ENCODE data around the gene RBCK1. TPM values are rescaled to one million over a fixed set of nuclear protein-coding genes. Genes with fewer than 3 reads are reported as not detected.
"Not testable (repeated sequence)": the region's sequence is repeated elsewhere in the genome, so short reads cannot be mapped to it uniquely, and the experiment has no call there.

RBCK1 gene
- total RNA-seq, 1 donor from 2014 or later, result 97.6 TPM

DNA sequence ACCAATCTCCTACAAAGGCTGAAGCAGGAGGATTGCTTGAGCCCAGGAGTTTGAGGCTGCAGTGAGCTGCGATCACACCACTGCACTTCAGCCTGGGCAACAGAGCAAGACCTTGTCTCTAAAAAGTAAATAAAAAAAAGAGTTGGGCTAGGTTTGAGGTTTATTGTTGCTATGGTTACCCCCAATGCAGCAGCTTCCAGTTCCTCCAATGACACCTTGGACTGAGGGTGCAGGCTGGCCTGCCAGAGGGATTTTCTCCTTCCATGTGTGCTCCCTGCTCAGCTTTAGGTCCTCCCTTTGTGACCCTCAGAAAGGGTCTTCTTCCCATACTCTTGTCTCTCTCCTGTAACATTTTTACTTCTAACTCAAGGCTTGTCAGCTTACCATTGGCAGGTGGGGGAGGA is 64.8 kb downstream of the RBCK1 start:
- H3K4me3 Mint-ChIP-seq (ENCODE audit: unreplicated experiment), result no peak overlapping the region
- TF ChIP-seq, protein P1, sequence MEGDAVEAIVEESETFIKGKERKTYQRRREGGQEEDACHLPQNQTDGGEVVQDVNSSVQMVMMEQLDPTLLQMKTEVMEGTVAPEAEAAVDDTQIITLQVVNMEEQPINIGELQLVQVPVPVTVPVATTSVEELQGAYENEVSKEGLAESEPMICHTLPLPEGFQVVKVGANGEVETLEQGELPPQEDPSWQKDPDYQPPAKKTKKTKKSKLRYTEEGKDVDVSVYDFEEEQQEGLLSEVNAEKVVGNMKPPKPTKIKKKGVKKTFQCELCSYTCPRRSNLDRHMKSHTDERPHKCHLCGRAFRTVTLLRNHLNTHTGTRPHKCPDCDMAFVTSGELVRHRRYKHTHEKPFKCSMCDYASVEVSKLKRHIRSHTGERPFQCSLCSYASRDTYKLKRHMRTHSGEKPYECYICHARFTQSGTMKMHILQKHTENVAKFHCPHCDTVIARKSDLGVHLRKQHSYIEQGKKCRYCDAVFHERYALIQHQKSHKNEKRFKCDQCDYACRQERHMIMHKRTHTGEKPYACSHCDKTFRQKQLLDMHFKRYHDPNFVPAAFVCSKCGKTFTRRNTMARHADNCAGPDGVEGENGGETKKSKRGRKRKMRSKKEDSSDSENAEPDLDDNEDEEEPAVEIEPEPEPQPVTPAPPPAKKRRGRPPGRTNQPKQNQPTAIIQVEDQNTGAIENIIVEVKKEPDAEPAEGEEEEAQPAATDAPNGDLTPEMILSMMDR (IDR thresholded peaks at IDR 0.05; ENCODE audit: partially characterized antibody, unreplicated experiment), result no peak
- DNase-seq, result no peak
- H3K36me3 Mint-ChIP-seq (ENCODE audit: unreplicated experiment), result peaks cover 47% of the 10 kb centered on the region
- H3K27ac Mint-ChIP-seq (ENCODE audit: unreplicated experiment), result no peak overlapping the region
- peaks cover 5% of the 10 kb centered on the region for H3K27me3 Mint-ChIP-seq (ENCODE audit: unreplicated experiment)
- peaks cover 17% of the 10 kb centered on the region for H3K9me3 Mint-ChIP-seq (ENCODE audit: unreplicated experiment)
- peaks cover under 1% of the 10 kb centered on the region for H3K4me1 Mint-ChIP-seq (ENCODE audit: low read depth, unreplicated experiment)

DNA sequence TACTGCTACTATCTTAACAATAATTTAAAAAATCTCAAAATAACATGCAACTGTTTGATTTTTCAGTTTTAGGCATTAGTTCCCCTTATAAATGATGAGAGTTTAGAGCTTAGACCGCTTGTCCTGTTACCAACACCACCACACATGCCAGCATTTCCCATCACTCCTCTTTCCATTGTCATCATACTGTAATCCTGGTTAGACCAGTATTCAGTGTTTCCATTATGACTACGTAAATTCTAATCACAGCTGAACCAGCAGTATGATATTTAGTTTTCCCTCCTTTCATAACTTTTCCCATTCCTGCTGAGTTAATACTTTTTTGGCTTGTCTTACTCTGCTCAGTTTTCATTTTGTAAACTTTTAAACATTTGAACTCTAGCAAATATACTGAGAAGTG is 66.5 kb downstream of the RBCK1 start:
- H3K4me3 Mint-ChIP-seq (ENCODE audit: unreplicated experiment), result no peak overlapping the region
- H3K9me3 Mint-ChIP-seq (ENCODE audit: unreplicated experiment), result peaks cover 16% of the 10 kb centered on the region
- H3K27ac Mint-ChIP-seq (ENCODE audit: unreplicated experiment), result no peak overlapping the region
- H3K4me1 Mint-ChIP-seq (ENCODE audit: low read depth, unreplicated experiment), result peaks cover 5% of the 10 kb centered on the region
- no peak for DNase-seq
- H3K36me3 Mint-ChIP-seq (ENCODE audit: unreplicated experiment), result peaks cover 34% of the 10 kb centered on the region
- peaks cover 5% of the 10 kb centered on the region for H3K27me3 Mint-ChIP-seq (ENCODE audit: unreplicated experiment)
- TF ChIP-seq, protein P1 (IDR thresholded peaks at IDR 0.05; ENCODE audit: partially characterized antibody, unreplicated experiment), result no peak

DNA sequence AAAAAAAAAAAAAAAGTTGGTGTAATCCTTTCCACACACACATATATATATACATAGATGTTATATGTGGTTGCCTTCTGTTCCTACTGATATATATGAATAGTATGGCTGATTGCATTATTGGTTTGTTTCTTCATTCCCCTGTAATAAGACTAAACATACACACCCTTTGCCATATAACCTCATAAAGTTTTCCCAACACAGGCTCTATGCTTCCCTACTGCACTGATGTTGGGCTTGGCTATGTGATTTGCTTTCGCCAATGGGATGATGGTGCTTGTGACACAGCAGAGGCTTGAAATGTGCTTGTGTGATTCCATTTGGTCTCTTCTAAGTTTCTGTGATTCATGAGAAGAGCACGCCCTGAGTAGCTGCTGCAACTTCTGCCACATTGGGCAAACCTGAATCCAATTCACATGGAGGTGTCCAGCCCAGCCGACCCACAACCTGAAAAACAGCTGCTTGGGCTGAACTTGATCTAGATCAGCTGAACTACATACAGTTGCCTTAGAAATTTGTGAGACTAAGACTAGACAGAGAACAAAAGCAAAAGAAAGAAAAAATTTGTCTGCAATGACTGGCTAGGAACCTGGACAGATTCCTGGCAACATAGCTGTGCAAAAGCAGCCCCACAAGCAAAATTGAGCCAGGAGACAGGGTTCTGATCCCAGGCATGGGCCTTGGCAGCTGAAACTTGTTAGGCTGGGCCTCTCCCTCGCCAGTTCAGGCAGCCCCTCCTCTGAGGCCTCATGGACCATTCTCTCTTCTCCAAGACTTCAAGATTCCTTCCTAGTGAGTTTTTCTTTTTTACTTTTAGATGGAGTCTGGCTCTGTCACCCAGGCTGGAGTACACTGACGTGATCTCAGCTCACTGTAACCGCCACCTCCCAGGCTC is 67.6 kb downstream of the RBCK1 start:
- peaks cover 5% of the 10 kb centered on the region for H3K27me3 Mint-ChIP-seq (ENCODE audit: unreplicated experiment)
- H3K4me1 Mint-ChIP-seq (ENCODE audit: low read depth, unreplicated experiment), result peaks cover 5% of the 10 kb centered on the region
- H3K4me3 Mint-ChIP-seq (ENCODE audit: unreplicated experiment), result no peak overlapping the region
- no peak overlapping the region for H3K27ac Mint-ChIP-seq (ENCODE audit: unreplicated experiment)
- no peak for DNase-seq
- TF ChIP-seq, protein P1 (IDR thresholded peaks at IDR 0.05; ENCODE audit: partially characterized antibody, unreplicated experiment), result no peak
- peaks cover 28% of the 10 kb centered on the region for H3K36me3 Mint-ChIP-seq (ENCODE audit: unreplicated experiment)
- peaks cover 15% of the 10 kb centered on the region for H3K9me3 Mint-ChIP-seq (ENCODE audit: unreplicated experiment)

DNA sequence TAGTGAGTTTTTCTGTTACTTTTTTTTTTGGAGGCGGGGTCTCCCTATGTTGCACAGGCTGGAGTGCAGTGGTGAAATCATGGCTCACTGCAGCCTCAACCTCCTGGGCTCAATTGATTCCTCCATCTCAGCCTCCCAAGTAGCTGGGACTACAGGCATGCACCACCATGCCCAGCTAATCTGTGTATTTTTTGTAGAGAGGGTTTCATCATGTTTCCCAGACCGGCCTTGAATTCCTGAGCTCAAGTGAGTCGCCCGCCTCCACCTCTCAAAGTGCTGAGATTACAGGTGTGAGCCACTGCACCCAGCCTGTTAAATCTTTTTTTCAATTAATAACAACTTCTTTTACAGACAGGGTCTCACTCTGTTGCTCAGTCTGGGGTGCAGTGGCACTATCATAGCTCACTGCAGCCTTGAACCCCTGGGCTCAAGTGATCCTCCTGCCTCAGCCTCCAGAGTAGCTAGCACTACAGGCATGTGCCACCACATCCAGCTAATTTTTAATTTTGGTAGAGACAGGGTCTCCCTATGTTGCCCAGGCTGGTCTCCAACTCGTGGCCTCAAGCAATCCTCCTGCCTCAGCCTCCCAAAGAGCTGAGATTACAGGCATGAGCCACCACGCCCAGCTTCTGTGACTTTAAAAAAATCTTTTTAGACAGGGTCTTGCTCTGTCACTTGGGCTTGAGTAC is 68.6 kb downstream of the RBCK1 start:
- not testable (repeated sequence) for H3K27me3 Mint-ChIP-seq (ENCODE audit: unreplicated experiment); DNase-seq; H3K4me1 Mint-ChIP-seq (ENCODE audit: low read depth, unreplicated experiment); H3K27ac Mint-ChIP-seq (ENCODE audit: unreplicated experiment); H3K4me3 Mint-ChIP-seq (ENCODE audit: unreplicated experiment)
- peaks cover 15% of the 10 kb centered on the region for H3K9me3 Mint-ChIP-seq (ENCODE audit: unreplicated experiment)
- H3K36me3 Mint-ChIP-seq (ENCODE audit: unreplicated experiment), result peaks cover 26% of the 10 kb centered on the region

DNA sequence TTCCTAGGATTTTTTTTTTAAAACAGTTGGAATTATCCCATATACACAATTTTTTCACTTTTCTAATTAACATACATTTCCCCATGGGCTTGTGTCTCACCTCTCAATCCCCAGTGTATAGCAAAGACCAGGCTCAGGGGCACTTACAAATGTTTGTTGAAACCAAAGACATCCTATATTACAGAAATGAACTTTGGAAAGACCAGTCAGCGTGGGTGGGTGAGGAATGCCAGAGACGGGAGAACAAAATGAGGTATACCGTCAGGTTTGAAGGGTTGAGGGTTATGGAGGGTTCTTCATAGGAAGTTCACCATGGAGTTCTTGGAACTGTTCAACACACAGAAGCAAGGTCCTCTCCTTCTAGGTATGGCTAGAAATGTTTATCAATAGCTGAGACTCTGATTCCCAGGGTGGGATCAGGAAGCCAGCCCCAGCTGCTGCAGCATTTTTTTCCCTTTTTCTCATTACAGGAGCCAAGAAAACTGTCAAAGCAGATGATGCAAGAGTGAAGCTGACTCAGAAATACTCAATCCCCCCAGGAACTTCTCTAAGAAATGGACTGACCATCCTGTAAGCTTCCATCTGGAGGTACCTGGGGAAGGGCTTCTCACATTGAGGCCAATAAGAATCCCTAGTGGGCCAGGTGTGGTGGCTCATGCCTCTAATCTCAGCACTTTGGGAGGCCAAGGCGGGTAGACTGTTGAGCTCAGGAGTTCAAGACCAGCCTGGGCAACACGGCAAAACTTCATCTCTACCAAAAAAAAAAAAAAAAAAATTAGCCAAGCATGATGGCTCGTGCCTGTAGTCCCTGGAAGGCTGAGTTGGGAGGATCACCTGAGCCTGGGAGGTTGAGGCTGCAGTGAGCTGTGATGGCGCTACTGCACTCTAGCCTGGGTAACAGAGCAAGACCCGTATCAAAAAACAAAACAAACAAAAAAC is 70.2 kb downstream of the RBCK1 start:
- H3K4me3 Mint-ChIP-seq (ENCODE audit: unreplicated experiment), result no peak overlapping the region

More for the DNA sequence above, 70.2 kb downstream of the RBCK1 start:
- H3K9me3 Mint-ChIP-seq (ENCODE audit: unreplicated experiment), result peaks cover 6% of the 10 kb centered on the region
- H3K36me3 Mint-ChIP-seq (ENCODE audit: unreplicated experiment), result peaks cover 12% of the 10 kb centered on the region
- DNase-seq, result no peak
- H3K27me3 Mint-ChIP-seq (ENCODE audit: unreplicated experiment), result peaks cover 2% of the 10 kb centered on the region
- TF ChIP-seq, protein P1 (IDR thresholded peaks at IDR 0.05; ENCODE audit: partially characterized antibody, unreplicated experiment), result no peak
- peak overlapping the region; percentile 76 for H3K27ac Mint-ChIP-seq (ENCODE audit: unreplicated experiment)
- H3K4me1 Mint-ChIP-seq (ENCODE audit: low read depth, unreplicated experiment), result peaks cover 5% of the 10 kb centered on the region

All from glutamatergic neuron (in vitro differentiated cells).